K562 (cell line): ENCODE measurements around the gene STX12. TPM values are rescaled to one million over a fixed set of nuclear protein-coding genes. Genes with fewer than 3 reads are reported as not detected.

Experiments
- ATAC-seq: fragments of 200-7000 bp; cut with Tn5 transposase; 3 replicates; pipeline ENCODE4 v1.9.1; 2020; ENCODE audit warnings: moderate library complexity
- BruUV-seq: library from RNA; stranded (reverse); fragments of 400-500 nt; replicated peaks from 2 replicates; lab custom pipeline; 2021; lab: Mats Ljungman, UMichigan
- CTCF ChIA-PET: fragments of 300-600 bp; formaldehyde crosslinking; extraction: SDS; loops from one replicate; lab custom pipeline; 2021; ENCODE audit warnings: low intra/inter-chr PET ratio; lab: Yijun Ruan, JAX
- POLR2A ChIA-PET: fragments of 300-600, 350-650 bp; sonication (Branson Sonifier 250); formaldehyde crosslinking; extraction: SDS; loops from one replicate; lab custom pipeline; 2021; ENCODE audit warnings: antibody characterized with exemption, inconsistent platforms; lab: Yijun Ruan, JAX
- DNase-seq, 4 experiments: peaks; one replicate each; pipeline versions ENCODE4 v3.0.0 to v3.0.0-alpha.2; 2011 to 2018; ENCODE audit warnings: low spot score in 3 of 4, mixed read lengths in 3 of 4; ENCODE audit errors: extremely low read depth in 1 of 4
- FAIRE-seq: peaks from 2 replicates; lab custom pipeline; 2011; peaks lifted over from hg19 to GRCh38; lab: Jason Lieb, UNC
- H2AFZ ChIP-seq: 2 replicates; pipeline ENCODE4 v1.6.0; 2011; ENCODE audit warnings: low read depth, low read length, control low read depth, inconsistent platforms
- H3K27ac ChIP-seq: fragments of 200-600 bp; 3 replicates; pipeline ENCODE4 v1.8.0; 2011; ENCODE audit warnings: low read depth, mild to moderate bottlenecking, control low read depth, inconsistent platforms, low read length, moderate library complexity, mixed read lengths; ENCODE audit errors: extremely low read depth
- H3K27me3 ChIP-seq, 2 experiments: fragments of 300-600 bp in 1 of 2; 2 replicates in 1 of 2; 3 replicates in 1 of 2; pipeline versions ENCODE4 v1.6.0 to v1.8.0; 2011; ENCODE audit warnings: inconsistent platforms in 2 of 2, low read length in 2 of 2, mild to moderate bottlenecking in 1 of 2, mixed read lengths in 1 of 2, moderate library complexity in 1 of 2; ENCODE audit not compliant: control insufficient read depth in 2 of 2, insufficient read depth in 2 of 2
- H3K36me3 ChIP-seq: fragments of 300-600 bp; 3 replicates; pipeline ENCODE4 v1.8.0; 2011; ENCODE audit warnings: mild to moderate bottlenecking, low read length, inconsistent platforms; ENCODE audit not compliant: control insufficient read depth, insufficient read depth
- H3K4me1 ChIP-seq, 2 experiments: fragments of 200-600 bp in 1 of 2; replicated peaks in 1 of 2; 2 replicates in 1 of 2; 3 replicates in 1 of 2; pipeline versions ENCODE4 v1.5.1 to v1.8.0; 2011; ENCODE audit warnings: inconsistent platforms in 2 of 2, low read length in 2 of 2, mild to moderate bottlenecking in 1 of 2, mixed read lengths in 1 of 2, moderate library complexity in 1 of 2; ENCODE audit not compliant: control insufficient read depth in 2 of 2, insufficient read depth in 2 of 2
- H3K4me2 ChIP-seq: 2 replicates; pipeline ENCODE4 v1.6.1; 2011; ENCODE audit warnings: low read length, control low read depth, inconsistent platforms, mixed read lengths; ENCODE audit not compliant: insufficient read depth
- H3K4me3 ChIP-seq: fragments of 200-600 bp; sonication (generic), shearing (Covaris generic); 2 replicates; pipeline ENCODE4 v1.5.1; 2016; ENCODE audit warnings: control low read depth, inconsistent platforms
- H3K79me2 ChIP-seq: fragments of 200-600 bp; 3 replicates; pipeline ENCODE4 v1.8.0; 2011; ENCODE audit warnings: low read length, inconsistent platforms; ENCODE audit not compliant: control insufficient read depth, insufficient read depth
- H3K9ac ChIP-seq, 2 experiments: 2 replicates each; pipeline versions ENCODE4 v1.6.0 to v1.6.1; 2011; ENCODE audit warnings: low read depth in 2 of 2, low read length in 2 of 2, control low read depth in 1 of 2, inconsistent platforms in 1 of 2, mild to moderate bottlenecking in 1 of 2, mixed read lengths in 1 of 2; ENCODE audit not compliant: insufficient read depth in 1 of 2
- H3K9me1 ChIP-seq: one replicate; pipeline ENCODE4 v1.6.0; 2011; ENCODE audit warnings: inconsistent platforms, mild to moderate bottlenecking, low read length, moderate library complexity; ENCODE audit not compliant: control insufficient read depth, insufficient read depth
- H3K9me3 ChIP-seq: replicated peaks from 2 replicates; pipeline ENCODE4 v1.5.1; 2011; ENCODE audit warnings: low read depth, low read length, inconsistent platforms; ENCODE audit not compliant: control insufficient read depth, insufficient read depth
- H4K20me1 ChIP-seq: replicated peaks from 2 replicates; pipeline ENCODE4 v1.6.1; 2011; ENCODE audit warnings: low read length, inconsistent platforms, mixed read lengths; ENCODE audit not compliant: control insufficient read depth, insufficient read depth
- CTCF ChIP-seq, 3 experiments: IDR thresholded peaks in 2 of 3; conservative IDR thresholded peaks in 1 of 3; 2 replicates each; pipeline ENCODE4 v1.5.1; 2011 to 2012; ENCODE audit warnings: low read length in 3 of 3, mild to moderate bottlenecking in 3 of 3, control low read depth in 2 of 3, improper control_type of control experiment in 1 of 3, inconsistent platforms in 1 of 3, low read depth in 1 of 3, mixed read lengths in 1 of 3, moderate library complexity in 1 of 3; ENCODE audit not compliant: insufficient read depth in 2 of 3
- KLF13 ChIP-seq: fragments of 450-650 bp; IDR thresholded peaks from 2 replicates; pipeline ENCODE4 v1.6.1; 2016; ENCODE audit warnings: missing genetic modification characterization, low read depth, mild to moderate bottlenecking, missing compliant biosample characterization, moderate library complexity, borderline replicate concordance
- RAD21 ChIP-seq, 2 experiments: fragments of 250-450 bp in 1 of 2; fragments of 450-650 bp in 1 of 2; sonication (Bioruptor Pico) in 1 of 2; formaldehyde crosslinking in 1 of 2; IDR thresholded peaks in 1 of 2; conservative IDR thresholded peaks in 1 of 2; 2 replicates each; pipeline versions ENCODE4 v1.4.0 to v1.8.0; 2020 to 2022; ENCODE audit warnings: mild to moderate bottlenecking in 2 of 2, moderate library complexity in 1 of 2
- REST ChIP-seq, 2 experiments: fragments of 450-650 bp; formaldehyde crosslinking in 1 of 2; IDR thresholded peaks; 2 replicates each; pipeline versions ENCODE4 v1.4.0 to v1.6.1; 2014 to 2020; ENCODE audit warnings: mild to moderate bottlenecking in 2 of 2, borderline replicate concordance in 1 of 2, low read depth in 1 of 2
- WGBS: fragments of 100-300 bp; shearing (Covaris generic); methylation state at CpG from one replicate; pipeline ENCODE4 v1.1.6; 2016; ENCODE audit warnings: low coverage, mixed read lengths; ENCODE audit not compliant: insufficient coverage; ENCODE audit errors: missing lambda C conversion rate; 5-methylcytosine and 5-hydroxymethylcytosine counted together
- in situ Hi-C: fragments of 300-500 bp; cut with MboI; formaldehyde crosslinking; loops from 4 replicates; pipeline ENCODE4 v1.15.0; 2018; ENCODE audit warnings: inconsistent platforms, mixed read lengths
- intact Hi-C: fragments of 100-400 bp; cut with micrococcal nuclease; formaldehyde crosslinking; loops from 2 replicates; pipeline ENCODE4 v1.14.2; 2022
- polyA plus RNA-seq, 8 experiments: library from polyadenylated mRNA; depleted of rRNA in 4 of 8; stranded (reverse) in 5 of 8; unstranded in 3 of 8; fragments of >200 nt; fragmentation: Nextera tagmentation in 2 of 8; fragmentation: Illumina TruSeq in 1 of 8; extraction: Ambion mirVana in 2 of 8; extraction: Trizol in 1 of 8; gene quantifications; 2 replicates each; pipeline versions ENCODE4 v1.2.1 to v1.2.3, GENCODE V29; 2011 to 2014; ENCODE audit warnings: inconsistent platforms in 1 of 8, missing spikeins in 1 of 8
- total RNA-seq, 7 experiments: library from RNA; depleted of rRNA in 6 of 7; stranded (reverse); fragments of >200 nt in 6 of 7; fragmentation: Illumina TruSeq in 2 of 7; extraction: Trizol in 2 of 7; gene quantifications; 2 replicates each; pipeline versions ENCODE4 v1.2.1 to v1.2.3, GENCODE V29; 2011 to 2021; ENCODE audit warnings: low replicate concordance in 1 of 7

The STX12 gene
- total and polyA plus RNA-seq, 9 of the 15 experiments (the other 6 are each of a cell fraction or from before 2014, with no cell fraction given), result 16.9 to 31.3 (median 25.7) TPM

GRCh38 chr1:27760426-27760825 lies 12.6 kb upstream of the STX12 start:
- no peaks in the 10 kb centered on the region for H3K9me1 ChIP-seq
- POLR2A ChIA-PET, result interaction anchor here (0.6 to 1.6 kb wide), 5 partner anchors 8 to 71 kb away, joined by 3 to 7 read pairs (median 4); partner anchors contain the start of gene STX12
- ATAC-seq (peak; percentile 79), FAIRE-seq (no peak), DNase-seq (peak in 1 of 4 experiments; percentile 36)
- intact Hi-C loops, result loop anchor here (5.0 kb wide), 1 partner anchor 217 kb away; no protein-coding TSS in a partner anchor
- no peaks in the 10 kb centered on the region for H4K20me1 ChIP-seq
- no peaks in the 10 kb centered on the region for H3K79me2 ChIP-seq
- H3K4me3 ChIP-seq, result no peak overlapping the region
- H3K9ac ChIP-seq, result no peak overlapping the region
- no peaks in the 10 kb centered on the region; a peak in 2 of 5 replicates for H3K4me1 ChIP-seq
- TF ChIP-seq RAD21 (CRISPR knock-in tag; conservative IDR thresholded peaks at IDR 0.05 in 1 of 2, IDR thresholded peaks at IDR 0.05 in 1 of 2) (peak in 1 of 2 experiments; percentile 51; a peak in 2 of 4 replicates), KLF13 (tag) (no peak), REST (IDR thresholded peaks at IDR 0.05; ENCODE audit: borderline replicate concordance) (peak; percentile 47; the same call in 1 of the 2 replicates), REST (CRISPR knock-in tag; IDR thresholded peaks at IDR 0.05; ENCODE audit: low read depth) (no peak), CTCF (IDR thresholded peaks at IDR 0.05 in 2 of 3, conservative IDR thresholded peaks at IDR 0.05 in 1 of 3; ENCODE audit: insufficient read depth in 2 of 3, low read depth in 1 of 3, low read length in 3 of 3) (peak; percentile 14 to 49 (median 22); a peak in 3 of 6 replicates)
- 57% methylated on average over 3 of the region's 3 CpGs for WGBS
- in situ Hi-C loops, result no loop called here
- no peak overlapping the region for H3K27ac ChIP-seq
- no TSS peak for BruUV-seq
- CTCF ChIA-PET, result interaction anchor here (1.5 kb wide), 1 partner anchor 219 kb away, joined by 7 read pairs; no protein-coding TSS in a partner anchor
- no peak overlapping the region for H3K4me2 ChIP-seq
- peaks cover 8% of the 10 kb centered on the region; the same call in 1 of the 3 replicates for H3K36me3 ChIP-seq
- no peaks in the 10 kb centered on the region for H3K27me3 ChIP-seq
- H2AFZ ChIP-seq, result no peak overlapping the region
- no peaks in the 10 kb centered on the region for H3K9me3 ChIP-seq
